Activated CD4-positive, alpha-beta T cell treated with anti-CD3 and anti-CD28 coated beads, Interleukin-2, amount 50 U/mL, for 48 hours (primary cell): Measurements from ENCODE around the gene RAG1.
"Not testable (repeated sequence)": the region's sequence is repeated elsewhere in the genome, so short reads cannot be mapped to it uniquely, and the experiment has no call there.

Experiments
- DNase-seq, 2 experiments: peaks; one replicate each; pipeline ENCODE4 v3.0.0-alpha.2; 2020

The RAG1 gene

DNA sequence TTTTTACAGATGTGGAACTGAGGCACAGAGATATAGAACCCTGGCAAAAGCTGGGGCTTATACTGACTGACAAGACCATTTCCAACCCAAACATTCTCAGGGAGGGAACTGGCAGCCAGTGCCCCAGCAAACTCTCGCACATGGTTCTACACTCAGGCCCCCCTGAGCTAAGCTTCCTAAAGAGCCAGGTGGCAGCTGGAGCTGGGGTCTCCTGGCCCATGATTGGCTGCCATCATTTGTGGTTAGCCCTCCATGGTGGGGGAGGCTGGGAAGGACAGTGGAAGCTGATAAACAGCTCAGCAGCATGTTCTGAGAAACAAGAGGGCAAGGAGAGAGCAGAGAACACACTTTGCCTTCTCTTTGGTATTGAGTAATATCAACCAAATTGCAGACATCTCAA lies at the start of gene RAG1:
RAG1 (plus strand) TSS at position 314 of the 400 bp plus-strand sequence. CDS start 5,298 bp downstream, outside the sequence.
- DNase-seq: no peak

- DNase-seq: no peak
Measured at GRCh38 chr11:36530840-36531239, 37.0 kb upstream of the RAG1 start.

GRCh38 chr11:36532941-36533601 lies 34.7 kb upstream of the RAG1 start:
- DNase-seq: no peak

GRCh38 chr11:36534276-36534840 lies 33.4 kb upstream of the RAG1 start:
- no peak for DNase-seq

- DNase-seq: peak; percentile 27 to 36
Measured at GRCh38 chr11:36540998-36541397, 26.8 kb upstream of the RAG1 start.

DNA sequence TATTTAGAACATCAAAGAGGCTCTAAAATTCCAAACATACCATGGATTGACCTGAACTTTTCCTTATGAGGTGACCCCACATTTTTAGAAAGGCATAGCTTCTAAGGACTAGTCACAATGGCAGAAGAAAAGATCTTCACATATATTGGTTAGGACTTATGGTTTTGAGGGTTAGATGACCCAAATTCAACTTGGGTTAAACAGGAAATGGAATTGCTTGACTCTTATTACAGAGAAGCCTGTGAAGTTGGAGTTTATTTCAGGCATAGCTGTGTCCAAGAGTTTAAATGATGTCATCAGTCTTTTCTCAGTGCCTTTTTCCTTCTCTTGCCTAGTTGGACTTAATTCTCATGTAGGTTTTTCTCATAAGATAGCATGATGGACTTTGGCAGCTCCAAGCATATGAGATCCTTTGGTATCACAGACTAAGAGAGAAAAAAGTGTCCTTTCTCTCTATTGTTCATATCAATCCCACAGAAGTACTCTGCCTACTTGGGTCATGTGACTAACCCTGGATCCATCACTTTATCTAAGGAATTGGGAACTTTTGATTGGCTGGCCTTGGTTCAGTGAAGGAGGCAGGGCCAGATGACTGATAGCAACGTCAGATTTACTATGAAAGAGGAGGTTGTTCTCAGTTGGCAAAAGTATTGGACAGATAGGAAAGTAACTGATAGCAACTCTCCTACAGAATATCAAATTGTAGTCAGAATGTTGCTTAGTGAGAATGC lies 17.3 kb upstream of the RAG1 start:
- DNase-seq: no peak

- DNase-seq: not testable (repeated sequence)
Measured at GRCh38 chr11:36557390-36557789, 10.4 kb upstream of the RAG1 start.

DNA sequence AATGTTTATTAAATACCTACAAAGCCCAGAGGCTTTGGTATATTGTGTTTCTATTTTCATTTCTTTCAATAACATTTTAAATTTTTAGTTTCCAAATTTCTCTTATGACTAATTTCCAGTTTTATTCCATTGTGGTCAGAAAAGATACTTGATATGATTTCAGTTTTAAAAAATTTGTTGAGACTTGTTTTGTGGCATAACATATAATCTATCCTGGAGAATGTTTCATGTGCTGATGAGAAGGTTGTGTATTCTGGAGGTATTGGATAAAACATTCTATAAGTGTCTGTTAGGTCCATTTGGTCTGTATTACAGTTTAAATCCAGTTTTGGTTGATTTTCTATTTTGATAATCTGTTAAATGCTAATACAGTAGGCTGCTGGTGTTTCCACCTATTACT lies 9.8 kb upstream of the RAG1 start:
- no peak for DNase-seq

GRCh38 chr11:36558571-36559413 lies 9.0 kb upstream of the RAG1 start:
- DNase-seq: no peak

GRCh38 chr11:36564376-36565030 lies 3.3 kb upstream of the RAG1 start:
- DNase-seq: peak; percentile 29 to 39

DNA sequence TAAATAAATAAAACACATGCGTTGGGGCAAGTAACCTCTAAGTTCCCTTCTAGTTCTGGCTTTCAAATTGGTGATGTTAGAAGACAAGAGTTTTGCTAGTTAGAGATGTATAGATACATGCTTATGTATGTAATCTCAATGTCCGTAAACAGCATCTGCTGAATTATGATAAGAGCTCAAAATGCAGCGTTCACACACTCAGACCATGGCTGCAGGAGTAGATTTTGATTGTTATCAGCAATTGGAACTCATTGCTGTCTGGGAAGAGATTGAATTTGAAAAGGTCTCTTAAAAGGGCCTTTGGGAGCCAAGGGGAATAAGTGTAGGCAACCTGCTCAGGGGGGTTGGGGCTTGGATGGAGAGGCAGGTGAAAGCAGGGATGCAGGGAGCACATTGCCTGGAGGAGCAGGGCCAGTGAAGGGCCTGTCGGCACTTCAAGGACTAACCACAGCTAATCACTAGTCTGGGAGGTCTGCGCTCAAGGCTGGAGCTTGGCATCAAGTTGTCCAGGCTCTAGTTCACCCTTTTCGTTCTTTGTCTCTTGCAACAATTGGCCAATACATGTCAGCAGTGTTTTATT lies 2.7 kb upstream of the RAG1 start:
- DNase-seq: no peak

DNA sequence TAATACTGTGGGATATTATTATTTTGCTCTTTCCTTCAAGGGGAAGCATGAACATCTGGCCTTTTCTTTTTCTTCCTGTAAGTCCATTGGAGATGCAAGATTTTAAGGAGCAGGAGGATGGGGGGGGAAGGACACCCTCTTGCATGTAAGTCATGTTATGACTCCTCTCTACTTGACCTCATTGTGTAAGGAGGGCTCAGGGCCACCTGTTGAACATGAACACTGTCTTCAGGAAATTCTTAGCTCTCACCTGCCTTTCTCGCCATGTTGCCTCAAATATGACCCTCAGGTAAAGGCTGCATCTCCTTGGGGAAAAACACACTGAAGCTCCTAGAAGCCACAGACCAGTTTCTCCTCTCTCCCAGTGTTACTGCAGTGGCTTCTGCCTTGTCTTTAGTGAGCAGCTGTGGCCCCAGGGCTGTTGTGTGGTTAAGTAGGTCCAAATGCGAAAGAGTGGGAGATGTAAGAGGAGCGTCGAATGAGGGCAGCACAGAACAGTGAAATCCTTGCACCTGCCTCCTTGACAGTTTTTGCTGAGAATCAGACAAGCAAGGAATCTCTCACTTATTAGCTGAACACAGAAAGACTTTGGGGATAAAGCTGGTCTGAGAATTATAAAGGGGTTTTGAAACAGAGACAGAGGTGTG lies 1.3 kb upstream of the RAG1 start:
- DNase-seq: no peak

- no peak for DNase-seq
Measured at GRCh38 chr11:36569095-36569494, 1.3 kb downstream of the RAG1 start.

DNA sequence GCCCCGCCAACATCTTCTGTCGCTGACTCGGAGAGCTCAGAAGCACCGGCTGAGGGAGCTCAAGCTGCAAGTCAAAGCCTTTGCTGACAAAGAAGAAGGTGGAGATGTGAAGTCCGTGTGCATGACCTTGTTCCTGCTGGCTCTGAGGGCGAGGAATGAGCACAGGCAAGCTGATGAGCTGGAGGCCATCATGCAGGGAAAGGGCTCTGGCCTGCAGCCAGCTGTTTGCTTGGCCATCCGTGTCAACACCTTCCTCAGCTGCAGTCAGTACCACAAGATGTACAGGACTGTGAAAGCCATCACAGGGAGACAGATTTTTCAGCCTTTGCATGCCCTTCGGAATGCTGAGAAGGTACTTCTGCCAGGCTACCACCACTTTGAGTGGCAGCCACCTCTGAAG lies 6.7 kb downstream of the RAG1 start:
- no peak for DNase-seq

GRCh38 chr11:36577373-36577772 lies 9.6 kb downstream of the RAG1 start:
- DNase-seq: no peak

DNA sequence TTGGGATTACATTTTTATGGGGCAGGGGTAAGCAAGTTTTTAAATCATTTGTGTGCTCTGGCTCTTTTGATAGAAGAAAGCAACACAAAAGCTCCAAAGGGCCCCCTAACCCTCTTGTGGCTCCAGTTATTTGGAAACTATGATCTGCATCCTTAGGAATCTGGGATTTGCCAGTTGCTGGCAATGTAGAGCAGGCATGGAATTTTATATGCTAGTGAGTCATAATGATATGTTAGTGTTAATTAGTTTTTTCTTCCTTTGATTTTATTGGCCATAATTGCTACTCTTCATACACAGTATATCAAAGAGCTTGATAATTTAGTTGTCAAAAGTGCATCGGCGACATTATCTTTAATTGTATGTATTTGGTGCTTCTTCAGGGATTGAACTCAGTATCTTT lies 10.1 kb downstream of the RAG1 start:
- no peak for DNase-seq

DNA sequence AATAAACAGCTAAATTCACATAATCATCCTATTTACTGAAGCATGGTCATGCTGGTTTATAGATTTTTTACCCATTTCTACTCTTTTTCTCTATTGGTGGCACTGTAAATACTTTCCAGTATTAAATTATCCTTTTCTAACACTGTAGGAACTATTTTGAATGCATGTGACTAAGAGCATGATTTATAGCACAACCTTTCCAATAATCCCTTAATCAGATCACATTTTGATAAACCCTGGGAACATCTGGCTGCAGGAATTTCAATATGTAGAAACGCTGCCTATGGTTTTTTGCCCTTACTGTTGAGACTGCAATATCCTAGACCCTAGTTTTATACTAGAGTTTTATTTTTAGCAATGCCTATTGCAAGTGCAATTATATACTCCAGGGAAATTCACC lies 10.7 kb downstream of the RAG1 start:
- DNase-seq: no peak

DNA sequence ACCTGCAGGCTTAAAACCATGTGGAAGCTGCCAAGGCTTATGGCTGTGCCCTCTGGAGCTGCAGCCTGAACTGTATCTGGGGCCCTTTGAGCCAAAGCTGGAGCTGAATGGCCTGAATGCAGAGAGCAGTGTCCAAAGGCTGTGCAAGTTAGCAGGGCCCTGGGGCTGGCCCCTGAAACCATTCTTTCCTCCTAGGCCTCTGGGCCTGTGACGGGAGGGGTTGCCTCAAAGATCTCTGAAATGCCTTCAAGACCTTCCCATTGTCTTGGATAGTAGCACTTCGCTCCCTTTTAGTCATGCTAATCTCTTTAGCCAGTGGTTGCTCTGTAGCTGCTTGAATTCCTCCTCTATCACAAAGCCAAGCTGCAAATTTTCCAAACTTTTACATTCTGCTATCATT lies 13.7 kb downstream of the RAG1 start:
- DNase-seq: no peak

DNA sequence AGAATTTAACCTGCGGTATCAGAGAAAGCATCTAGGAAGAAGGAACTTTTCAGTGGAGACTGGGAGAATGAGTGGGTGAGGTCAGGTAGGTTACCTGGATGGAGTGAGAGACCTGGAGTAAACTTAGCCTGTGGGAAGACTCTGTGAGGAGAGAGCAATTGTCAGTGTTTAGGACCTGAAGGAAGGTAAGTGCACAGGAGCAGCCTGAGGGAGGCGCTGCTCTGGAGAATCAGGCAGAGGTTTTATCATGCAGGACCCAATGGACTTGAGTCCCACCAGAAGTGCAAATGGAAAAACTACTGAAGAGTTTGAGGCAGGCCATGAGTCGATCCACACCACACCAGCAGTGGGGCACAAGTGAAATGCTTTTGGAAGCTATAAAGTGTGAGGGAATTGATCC lies 15.9 kb downstream of the RAG1 start:
- DNase-seq: no peak

GRCh38 chr11:36586543-36586942 lies 18.7 kb downstream of the RAG1 start:
- DNase-seq: no peak

GRCh38 chr11:36588099-36588498 lies 20.3 kb downstream of the RAG1 start:
- no peak for DNase-seq

DNA sequence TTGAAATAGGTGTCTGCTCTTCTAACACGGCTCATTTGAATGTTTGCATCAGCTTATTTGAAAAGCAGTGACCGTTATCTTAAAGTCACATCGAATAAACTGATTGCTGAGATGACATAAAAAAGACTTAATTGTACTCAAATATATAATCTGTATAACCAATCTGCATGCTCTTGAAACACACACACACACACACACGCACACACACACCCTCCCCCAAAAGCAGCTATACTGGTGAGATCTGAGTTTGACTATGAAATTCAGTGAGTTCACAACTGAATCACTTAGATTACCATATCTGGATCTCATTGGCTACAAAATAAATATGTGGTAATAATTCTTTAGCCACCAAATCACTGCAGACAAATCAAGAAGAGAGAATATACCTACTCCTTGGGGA lies 22.7 kb downstream of the RAG1 start:
- no peak for DNase-seq
